Smooth muscle cell (in vitro differentiated cells): ENCODE results near the gene MEP1B. TPM values are rescaled to one million over a fixed set of nuclear protein-coding genes. Genes with fewer than 3 reads are reported as not detected.

Experiments
- DNase-seq: peaks from one replicate; lab custom pipeline; 2025; ENCODE audit not compliant: unreplicated experiment; lab: John Stamatoyannopoulos, UW
- H2AFZ ChIP-seq: fragments of 200-600 bp; sonication (generic); 2 replicates; pipeline ENCODE4 v1.6.0; 2016; ENCODE audit warnings: antibody characterized with exemption, low read depth, mild to moderate bottlenecking
- H3F3A ChIP-seq: fragments of 200-600 bp; sonication (generic); 2 replicates; pipeline ENCODE4 v1.6.0; 2017; ENCODE audit warnings: antibody characterized with exemption, low read depth
- H3K27ac ChIP-seq: fragments of 200-600 bp; sonication (generic); 2 replicates; pipeline ENCODE4 v1.5.1; 2016; ENCODE audit warnings: low read depth, mild to moderate bottlenecking
- H3K27me3 ChIP-seq: fragments of 200-600 bp; sonication (generic); 2 replicates; pipeline ENCODE4 v1.6.1; 2016; ENCODE audit warnings: low read depth, mild to moderate bottlenecking
- H3K36me3 ChIP-seq: fragments of 200-600 bp; sonication (generic); 2 replicates; pipeline ENCODE4 v1.5.1; 2016; ENCODE audit warnings: low read depth
- H3K4me1 ChIP-seq: fragments of 200-600 bp; sonication (generic); 2 replicates; pipeline ENCODE4 v1.5.1; 2016; ENCODE audit warnings: low read depth
- H3K4me2 ChIP-seq: fragments of 200-600 bp; sonication (generic); 2 replicates; pipeline ENCODE4 v1.6.0; 2016; ENCODE audit warnings: mild to moderate bottlenecking
- H3K4me3 ChIP-seq: fragments of 200-600 bp; sonication (generic); 2 replicates; pipeline ENCODE4 v1.5.1; 2016; ENCODE audit warnings: mild to moderate bottlenecking
- H3K79me2 ChIP-seq: fragments of 200-600 bp; sonication (generic); 2 replicates; pipeline ENCODE4 v1.6.0; 2016; ENCODE audit warnings: low read depth, mild to moderate bottlenecking
- H3K9ac ChIP-seq: fragments of 200-600 bp; sonication (generic); 2 replicates; pipeline ENCODE4 v1.6.0; 2016; ENCODE audit warnings: low read depth
- H3K9me3 ChIP-seq: fragments of 200-600 bp; sonication (generic); replicated peaks from 2 replicates; pipeline ENCODE4 v1.5.1; 2016; ENCODE audit warnings: low read depth
- H4K20me1 ChIP-seq: fragments of 200-600 bp; sonication (generic); 2 replicates; pipeline ENCODE4 v1.6.0; 2016; ENCODE audit warnings: low read depth
- WGBS: methylation state at CpG from one replicate; pipeline ENCODE4 v1.1.7; 2016; ENCODE audit warnings: low lambda C conversion rate; 5-methylcytosine and 5-hydroxymethylcytosine counted together
- polyA plus RNA-seq: library from polyadenylated mRNA; unstranded; fragments of >200 nt; fragmentation: Nextera tagmentation; extraction: Ambion mirVana; gene quantifications from 2 replicates; pipeline ENCODE4 v1.2.1, GENCODE V29; 2016
- total RNA-seq: library from RNA; depleted of rRNA; stranded (reverse); fragments of >200 nt; gene quantifications from 2 replicates; pipeline ENCODE4 v1.2.3, GENCODE V29; 2014
- TF ChIP-seq, protein P1 (sequence below): fragments of 200-600 bp; sonication (generic); IDR thresholded peaks from 2 replicates; pipeline ENCODE4 v1.5.1; 2017; ENCODE audit warnings: borderline replicate concordance, mild to moderate bottlenecking, antibody characterized with exemption; ENCODE audit not compliant: insufficient read depth, poor library complexity, severe bottlenecking

MEP1B gene
- total and polyA plus RNA-seq, 2 experiments from 2014 or later: not detected

DNA sequence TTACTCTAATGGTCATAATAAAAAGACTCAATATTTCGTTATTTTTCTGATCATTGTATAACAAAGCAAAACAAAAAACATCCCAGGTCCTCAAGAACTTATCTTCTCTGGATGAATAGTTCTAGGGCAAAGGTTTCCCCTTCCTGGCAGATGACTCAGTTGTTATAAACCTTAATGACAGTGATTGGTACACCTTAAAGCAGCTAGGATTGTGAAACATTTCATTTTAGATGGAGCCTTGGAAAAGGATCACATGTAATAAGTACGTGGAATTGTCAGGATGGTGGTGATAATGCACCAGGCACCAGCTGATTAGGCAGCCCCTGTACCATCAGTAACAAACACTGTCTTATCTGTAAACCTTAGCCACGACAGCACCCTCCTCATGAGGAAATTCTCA lies 47.2 kb downstream of the MEP1B start:
- Histone ChIP-seq H3K79me2 (no peaks in the 10 kb centered on the region), H3K4me3 (no peak overlapping the region), H3K27me3 (no peaks in the 10 kb centered on the region), H3F3A (no peaks in the 10 kb centered on the region), H2AFZ (no peak overlapping the region), H3K27ac (no peak overlapping the region), H3K36me3 (no peaks in the 10 kb centered on the region), H4K20me1 (no peaks in the 10 kb centered on the region), H3K9ac (no peak overlapping the region), H3K9me3 (no peaks in the 10 kb centered on the region), H3K4me1 (no peaks in the 10 kb centered on the region), H3K4me2 (no peak overlapping the region)
- WGBS: 76% methylated on average over 3 of the region's 3 CpGs
- DNase-seq: no peak
- TF ChIP-seq, protein P1, sequence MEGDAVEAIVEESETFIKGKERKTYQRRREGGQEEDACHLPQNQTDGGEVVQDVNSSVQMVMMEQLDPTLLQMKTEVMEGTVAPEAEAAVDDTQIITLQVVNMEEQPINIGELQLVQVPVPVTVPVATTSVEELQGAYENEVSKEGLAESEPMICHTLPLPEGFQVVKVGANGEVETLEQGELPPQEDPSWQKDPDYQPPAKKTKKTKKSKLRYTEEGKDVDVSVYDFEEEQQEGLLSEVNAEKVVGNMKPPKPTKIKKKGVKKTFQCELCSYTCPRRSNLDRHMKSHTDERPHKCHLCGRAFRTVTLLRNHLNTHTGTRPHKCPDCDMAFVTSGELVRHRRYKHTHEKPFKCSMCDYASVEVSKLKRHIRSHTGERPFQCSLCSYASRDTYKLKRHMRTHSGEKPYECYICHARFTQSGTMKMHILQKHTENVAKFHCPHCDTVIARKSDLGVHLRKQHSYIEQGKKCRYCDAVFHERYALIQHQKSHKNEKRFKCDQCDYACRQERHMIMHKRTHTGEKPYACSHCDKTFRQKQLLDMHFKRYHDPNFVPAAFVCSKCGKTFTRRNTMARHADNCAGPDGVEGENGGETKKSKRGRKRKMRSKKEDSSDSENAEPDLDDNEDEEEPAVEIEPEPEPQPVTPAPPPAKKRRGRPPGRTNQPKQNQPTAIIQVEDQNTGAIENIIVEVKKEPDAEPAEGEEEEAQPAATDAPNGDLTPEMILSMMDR: no peak

DNA sequence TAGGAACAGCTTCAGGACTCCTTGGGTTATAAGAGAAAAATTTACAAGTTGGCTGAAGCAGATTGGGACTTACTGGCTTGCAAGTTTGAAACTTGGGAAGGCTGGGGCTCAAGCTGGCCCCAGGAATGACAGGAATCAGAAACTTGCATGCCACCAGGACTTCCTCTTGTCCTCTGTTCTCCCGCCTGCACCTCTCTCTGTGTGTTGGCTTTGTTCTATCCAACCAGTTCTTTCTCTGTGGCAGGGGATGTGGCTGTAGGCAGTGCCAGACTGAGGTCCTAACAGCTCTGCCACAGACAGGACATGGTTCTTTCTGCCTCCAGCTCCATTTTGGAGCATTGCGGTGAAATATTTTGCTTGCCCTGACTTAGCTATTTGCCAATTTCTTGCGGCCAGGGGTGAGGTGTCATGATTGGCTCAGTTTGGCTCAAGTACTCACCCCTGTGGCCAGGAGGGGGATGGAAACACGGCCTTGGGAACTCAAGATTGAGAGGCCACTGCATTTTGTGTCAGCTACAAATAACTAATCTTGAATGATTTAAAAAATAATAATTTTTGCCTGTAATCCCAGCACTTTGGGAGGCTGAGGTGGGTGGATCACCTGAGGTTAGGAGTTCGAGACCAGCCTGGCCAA lies 48.9 kb downstream of the MEP1B start:
- H3K4me2 ChIP-seq: no peak overlapping the region

DNA sequence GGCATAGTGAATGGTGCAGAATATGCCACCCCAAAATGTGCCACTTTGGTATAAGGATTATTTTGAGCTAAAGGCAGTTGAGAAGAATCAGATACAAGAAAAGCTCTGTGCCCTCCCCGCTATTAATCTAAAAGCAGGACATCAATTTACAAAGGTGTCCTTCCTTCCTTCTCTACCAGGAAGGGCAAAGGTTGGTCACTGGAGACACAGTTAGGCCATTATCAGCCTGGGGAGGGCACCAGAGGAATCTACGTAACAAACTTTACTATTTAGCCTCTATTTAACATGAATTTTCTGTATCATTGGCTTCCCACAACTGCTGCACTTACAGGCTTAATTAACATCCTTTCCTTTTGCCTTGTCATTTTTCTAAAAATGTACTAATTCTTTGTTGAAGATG lies 52.6 kb downstream of the MEP1B start:
- Histone ChIP-seq H3K27me3 (no peaks in the 10 kb centered on the region), H3F3A (no peaks in the 10 kb centered on the region), H3K4me1 (no peaks in the 10 kb centered on the region), H4K20me1 (no peaks in the 10 kb centered on the region), H3K4me3 (no peak overlapping the region), H3K9me3 (no peaks in the 10 kb centered on the region), H2AFZ (no peak overlapping the region), H3K9ac (no peak overlapping the region), H3K27ac (no peak overlapping the region), H3K79me2 (no peaks in the 10 kb centered on the region), H3K4me2 (no peak overlapping the region), H3K36me3 (no peaks in the 10 kb centered on the region)
- WGBS: 84% methylated on average over 2 of the region's 2 CpGs
- TF ChIP-seq, protein P1: no peak
- DNase-seq: no peak

More for the DNA sequence above, 48.9 kb downstream of the MEP1B start:
- no peaks in the 10 kb centered on the region for H3K79me2 ChIP-seq
- no peak overlapping the region for H3K27ac ChIP-seq
- H2AFZ ChIP-seq: no peak overlapping the region
- TF ChIP-seq, protein P1: no peak
- WGBS: 89% methylated on average over 5 of the region's 5 CpGs
- no peaks in the 10 kb centered on the region for H3K4me1 ChIP-seq
- H3K27me3 ChIP-seq: no peaks in the 10 kb centered on the region
- no peak overlapping the region for H3K9ac ChIP-seq
- no peaks in the 10 kb centered on the region for H3K9me3 ChIP-seq
- H3F3A ChIP-seq: no peaks in the 10 kb centered on the region
- no peak overlapping the region for H3K4me3 ChIP-seq
- no peaks in the 10 kb centered on the region for H4K20me1 ChIP-seq
- no peak for DNase-seq
- H3K36me3 ChIP-seq: no peaks in the 10 kb centered on the region

DNA sequence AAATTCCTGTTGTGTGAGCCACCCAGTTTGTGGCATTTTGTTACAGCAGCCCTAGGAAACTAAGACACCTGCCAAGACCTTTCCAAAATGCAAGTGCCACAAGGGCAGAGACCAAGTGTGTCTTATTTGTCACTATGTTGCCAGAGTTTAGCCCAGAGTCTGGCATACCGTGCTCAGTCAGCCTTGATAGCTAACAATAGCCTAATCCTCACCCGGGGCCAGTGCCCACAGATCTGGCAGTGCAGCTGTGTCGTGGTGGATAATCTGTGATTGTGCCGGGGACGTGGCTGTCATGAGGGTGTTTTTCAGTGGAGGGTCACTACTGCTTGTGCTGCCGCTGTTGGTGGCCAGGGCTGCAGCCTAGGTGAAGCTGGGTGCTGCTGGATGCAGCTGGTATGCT lies 53.5 kb downstream of the MEP1B start:
- Histone ChIP-seq H3K4me3 (no peak overlapping the region), H3K4me2 (no peak overlapping the region), H3K27ac (no peak overlapping the region), H3F3A (no peaks in the 10 kb centered on the region), H3K4me1 (no peaks in the 10 kb centered on the region), H3K27me3 (no peaks in the 10 kb centered on the region), H3K79me2 (no peaks in the 10 kb centered on the region), H2AFZ (no peak overlapping the region), H3K9me3 (no peaks in the 10 kb centered on the region), H3K36me3 (no peaks in the 10 kb centered on the region), H4K20me1 (no peaks in the 10 kb centered on the region), H3K9ac (no peak overlapping the region)
- TF ChIP-seq, protein P1: no peak
- no peak for DNase-seq
- 90% methylated on average over 6 of the region's 6 CpGs for WGBS
